SHP77 (cell line): ENCODE results near the gene PAX2.

Experiments
- DNase-seq, 2 experiments: peaks; one replicate each; lab custom pipeline; 2025; lab: John Stamatoyannopoulos, UW

Gene PAX2

GRCh38 chr10:100755821-100756220 is 10.4 kb downstream of the PAX2 start:
- DNase-seq, result no peak

- no peak for DNase-seq
These were observed 13.9 kb downstream of the PAX2 start for GRCh38 chr10:100759331-100759730.

DNA sequence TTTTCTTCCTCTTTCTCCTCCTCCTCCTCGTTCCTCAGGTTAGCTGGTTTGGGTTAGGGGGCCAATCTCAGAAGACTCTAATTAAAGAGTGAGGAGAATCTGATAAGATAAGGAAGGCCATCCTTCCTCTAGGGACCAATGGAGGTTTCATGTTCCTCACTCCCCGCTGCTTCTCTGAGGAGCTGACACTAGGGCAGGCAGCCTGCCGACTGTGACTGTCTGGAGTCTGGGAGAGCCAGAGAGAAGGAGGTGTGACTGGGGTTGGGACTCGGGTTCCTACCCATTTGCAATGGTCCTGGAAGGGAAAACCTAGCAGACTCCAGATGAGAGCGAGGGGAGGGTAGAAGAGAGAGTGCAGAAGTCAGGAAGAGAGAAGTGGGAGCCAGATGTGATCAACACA is 15.3 kb downstream of the PAX2 start:
- DNase-seq, result no peak

GRCh38 chr10:100761191-100761590 is 15.8 kb downstream of the PAX2 start:
- DNase-seq, result no peak

- no peak for DNase-seq
These were observed 17.8 kb downstream of the PAX2 start for GRCh38 chr10:100763043-100763747.

GRCh38 chr10:100766693-100767421 is 21.5 kb downstream of the PAX2 start:
- no peak for DNase-seq

- DNase-seq, result no peak
These were observed 22.0 kb downstream of the PAX2 start for GRCh38 chr10:100767422-100767775.

DNA sequence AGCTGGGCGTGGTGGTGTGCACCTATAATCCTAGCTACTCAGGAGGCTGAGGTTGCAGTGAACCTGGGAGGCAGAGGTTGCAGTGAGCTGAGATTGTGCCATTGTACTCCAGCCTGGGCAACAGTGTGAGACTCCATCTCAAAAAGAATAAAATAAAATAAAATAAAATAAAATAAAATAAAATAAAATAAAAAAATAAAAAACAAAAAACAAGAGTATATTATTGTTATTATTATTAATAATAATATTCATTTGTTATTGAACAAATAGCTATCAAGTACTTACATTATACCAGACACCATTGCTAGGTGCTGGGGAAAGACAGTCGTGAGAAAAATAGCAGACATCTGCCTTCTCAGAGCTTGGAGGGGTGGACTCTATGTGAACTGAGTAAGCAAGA is 24.1 kb downstream of the PAX2 start:
- DNase-seq, result no peak

- no peak for DNase-seq
These were observed 28.3 kb downstream of the PAX2 start for GRCh38 chr10:100773646-100774045.

- DNase-seq, result no peak
These were observed 28.8 kb downstream of the PAX2 start for GRCh38 chr10:100774223-100774622.

- no peak for DNase-seq
These were observed 29.5 kb downstream of the PAX2 start for GRCh38 chr10:100774876-100775275.

GRCh38 chr10:100775386-100775785 is 30.0 kb downstream of the PAX2 start:
- DNase-seq, result no peak

DNA sequence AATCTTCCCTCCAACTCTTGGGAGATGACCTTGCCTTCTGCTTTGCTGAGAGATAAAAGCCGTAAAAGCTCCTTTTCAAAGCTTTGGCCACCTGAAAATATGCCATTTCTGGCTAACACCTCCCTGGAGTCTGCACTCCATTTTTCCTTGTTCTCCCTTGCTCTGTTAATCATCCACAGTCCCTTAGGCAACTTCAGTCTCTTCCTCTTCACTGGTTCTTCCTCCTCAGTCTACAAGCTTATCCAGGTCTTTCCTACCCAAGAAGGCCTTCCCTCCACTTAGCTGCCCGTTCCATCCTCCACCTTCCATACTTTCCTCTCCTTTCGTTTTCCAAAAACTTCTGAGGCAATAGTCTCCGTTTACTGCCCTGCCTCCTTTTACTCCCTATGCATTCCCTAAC is 30.5 kb downstream of the PAX2 start:
- no peak for DNase-seq

DNA sequence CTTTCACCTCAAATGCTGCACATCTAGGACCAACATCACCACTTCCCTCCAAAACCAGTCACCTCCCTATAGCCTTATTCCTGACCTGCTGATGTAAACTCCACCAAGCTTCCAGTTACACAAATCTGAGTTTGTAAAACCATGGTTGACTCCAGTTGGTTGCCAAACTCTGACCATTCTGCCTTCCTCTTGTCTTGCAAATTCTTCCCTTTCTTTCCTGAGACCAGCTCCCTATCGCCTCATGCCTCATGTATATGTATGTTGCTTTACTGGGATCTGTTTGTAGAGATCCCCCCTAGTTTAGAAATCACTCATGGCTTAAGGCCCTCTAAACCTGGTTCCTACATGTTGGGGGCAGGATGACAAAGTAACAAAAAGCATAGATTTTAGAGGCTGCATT is 31.3 kb downstream of the PAX2 start:
- no peak for DNase-seq

- no peak for DNase-seq
These were observed 33.9 kb downstream of the PAX2 start for GRCh38 chr10:100779329-100779728.

DNA sequence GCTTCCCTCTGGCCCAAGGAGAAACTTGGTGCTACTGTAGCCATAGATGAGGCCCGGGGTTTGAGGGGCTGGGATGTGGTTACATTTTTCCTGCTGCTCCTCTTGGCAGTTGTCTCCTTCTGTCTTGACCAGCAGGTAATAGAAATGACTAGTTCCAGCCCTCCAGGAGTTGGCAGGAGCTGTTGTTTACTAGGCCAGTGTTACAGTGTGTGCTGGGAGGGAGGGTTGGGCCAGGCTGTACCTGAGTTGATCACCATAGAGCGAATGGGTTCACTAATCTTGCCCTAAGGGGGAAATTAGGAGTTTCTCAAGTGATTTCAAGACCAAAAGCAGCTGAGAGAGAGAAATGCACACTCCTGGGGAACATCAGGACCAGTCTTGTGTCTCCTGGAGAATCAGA is 34.9 kb downstream of the PAX2 start:
- DNase-seq, result no peak

- DNase-seq, result no peak
These were observed 35.8 kb downstream of the PAX2 start for GRCh38 chr10:100781145-100781665.

GRCh38 chr10:100782461-100783244 is 37.3 kb downstream of the PAX2 start:
- no peak for DNase-seq

DNA sequence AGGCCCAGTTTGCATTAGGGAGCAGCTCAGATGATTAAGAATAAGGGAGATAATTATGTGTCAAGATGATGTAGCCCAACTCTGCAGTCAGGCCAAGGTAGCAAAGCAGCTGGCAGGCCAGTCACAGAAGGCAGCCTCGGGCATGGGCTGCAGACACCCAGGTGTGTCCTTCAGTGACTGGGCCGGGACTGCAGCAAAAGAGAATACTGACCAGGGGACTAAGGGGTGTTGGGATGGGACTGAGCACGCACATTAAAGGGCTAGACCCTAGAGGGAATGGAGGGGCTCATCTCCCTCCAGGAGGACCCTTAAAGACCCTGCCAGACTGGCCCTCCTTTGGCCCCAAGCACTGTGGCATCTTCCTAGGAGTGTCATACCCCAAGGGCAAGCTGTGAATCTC is 38.7 kb downstream of the PAX2 start:
- no peak for DNase-seq

DNA sequence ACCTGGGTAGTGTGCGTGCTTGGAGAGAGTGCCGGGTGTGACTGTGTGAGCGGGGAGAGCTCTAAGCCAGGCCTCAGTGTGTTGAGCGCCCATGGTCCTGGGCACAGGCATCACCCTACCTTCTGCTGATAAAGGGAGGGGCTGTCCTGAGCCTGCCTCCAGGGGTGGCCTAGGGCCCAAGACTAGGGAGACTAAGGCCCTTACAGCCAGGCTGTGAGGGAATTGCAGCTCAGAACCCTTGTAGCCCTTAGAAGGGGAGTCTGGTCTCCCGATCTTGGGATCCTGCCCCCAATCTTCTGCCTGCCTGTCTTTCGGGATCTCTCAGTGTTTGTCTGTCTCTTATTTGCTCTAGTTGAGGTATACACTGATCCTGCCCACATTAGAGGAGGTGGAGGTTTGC is 41.2 kb downstream of the PAX2 start:
- DNase-seq, result no peak

DNA sequence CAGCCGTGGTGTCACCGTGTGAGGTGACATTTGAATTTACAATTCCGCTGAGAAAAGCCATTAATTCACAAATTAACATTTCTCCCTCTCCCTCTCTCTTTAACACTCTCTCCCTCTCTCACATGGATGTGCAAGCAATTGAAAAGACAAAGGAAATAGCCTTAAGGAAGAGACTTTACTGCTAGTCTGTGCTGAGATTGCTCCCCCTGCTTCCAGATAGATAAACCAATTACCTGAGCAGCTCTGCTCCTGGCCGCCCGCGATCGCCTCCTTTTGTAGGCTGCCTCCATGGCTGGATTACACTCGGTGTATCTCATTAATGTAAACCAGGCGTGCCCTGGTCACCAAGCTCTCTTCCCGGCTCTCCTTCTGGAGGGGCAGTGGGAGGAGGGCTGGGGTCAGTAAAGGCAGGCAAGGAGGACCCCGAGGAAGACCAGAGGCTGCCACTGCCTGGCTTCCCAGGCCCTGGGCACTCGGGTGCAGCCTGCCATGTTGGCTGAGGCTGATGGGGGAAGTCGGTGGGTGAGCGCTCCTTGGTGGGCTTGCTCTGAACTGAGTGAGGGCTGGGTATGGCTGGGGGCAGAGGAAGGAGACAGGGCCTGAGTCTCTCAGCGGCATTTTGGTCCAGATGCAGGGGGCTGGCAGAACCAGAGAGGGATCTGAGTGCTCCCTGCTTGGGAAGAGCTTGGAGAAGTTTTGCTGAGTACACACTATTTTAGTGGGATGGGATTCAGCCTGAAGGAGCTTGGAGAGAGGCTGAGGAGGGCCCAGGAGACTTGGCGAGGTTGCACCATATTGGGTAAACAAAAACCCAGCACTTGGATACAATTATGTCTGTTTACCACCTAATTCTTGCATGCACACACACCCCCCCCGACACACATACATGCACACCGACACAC is 42.9 kb downstream of the PAX2 start:
- no peak for DNase-seq

DNA sequence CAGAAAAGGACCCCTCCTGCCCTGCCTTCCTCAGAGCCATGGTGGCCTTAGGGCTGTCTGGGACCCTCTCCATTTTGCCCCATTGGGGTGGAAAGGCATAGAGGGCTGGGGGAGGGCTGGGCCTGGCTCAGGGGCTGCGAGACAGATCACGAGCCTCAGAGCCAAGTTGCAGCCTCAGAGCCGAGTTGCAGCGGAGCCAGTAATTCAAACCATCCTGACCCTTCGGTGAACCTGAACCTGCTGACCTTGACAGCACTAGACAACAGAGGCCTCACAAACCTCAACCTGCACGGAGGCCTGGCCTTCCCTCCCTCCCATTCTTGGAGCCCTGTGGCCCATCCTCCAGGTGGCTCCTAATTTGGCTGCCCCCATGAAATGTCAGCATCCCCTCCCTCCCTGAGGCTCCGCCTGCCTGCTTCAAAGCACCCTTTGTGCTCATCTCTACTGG is 45.4 kb downstream of the PAX2 start:
- no peak for DNase-seq
